ENCODE results near the gene KRTCAP2. TPM values are rescaled to one million over a fixed set of nuclear protein-coding genes. Genes with fewer than 3 reads are reported as not detected.

KRTCAP2 gene
- total and polyA plus RNA-seq, 8 donors, result 91.8 to 238 (median 108) TPM

DNA sequence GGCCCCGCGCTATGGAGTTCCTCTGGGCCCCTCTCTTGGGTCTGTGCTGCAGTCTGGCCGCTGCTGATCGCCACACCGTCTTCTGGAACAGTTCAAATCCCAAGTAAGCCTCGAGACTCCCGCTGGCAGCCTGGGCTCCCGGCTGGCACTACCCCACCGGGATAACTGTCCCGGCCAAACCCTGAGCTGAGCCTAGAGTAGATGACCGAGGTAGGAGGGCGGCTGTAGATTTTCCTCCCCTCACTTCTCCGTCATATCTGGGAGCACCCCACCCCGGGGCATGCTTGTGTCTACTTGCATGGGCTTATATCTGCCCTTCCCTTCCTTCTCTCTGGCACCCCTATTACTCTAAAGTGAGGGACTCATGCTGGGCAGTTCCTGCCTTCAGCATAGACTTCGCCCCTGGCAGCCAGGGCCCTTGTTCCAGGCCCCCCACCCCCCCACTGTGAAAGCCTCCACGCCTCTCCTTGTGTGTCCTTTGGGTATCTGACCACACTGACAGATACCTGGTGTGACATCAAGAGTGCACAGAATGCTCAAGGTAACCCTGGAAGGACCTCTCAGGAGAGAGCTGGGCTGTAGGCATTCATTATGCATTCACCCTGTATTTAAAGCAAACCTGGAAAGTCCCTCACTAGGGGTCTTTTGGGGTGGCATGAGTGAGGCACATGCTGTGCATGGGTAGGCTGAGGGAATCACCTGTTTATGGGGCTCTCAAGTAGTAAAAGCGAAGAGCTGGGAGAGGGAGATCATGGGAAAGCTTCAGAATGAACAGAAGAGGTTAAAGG, 44.9 kb downstream of the KRTCAP2 start:
- intact Hi-C loops (cut with DNase I), result no loop called here
- WGBS, 2 donors, result 1 to 3% methylated on average over 17 of the region's 17 CpGs
- TF ChIP-seq, protein P1, sequence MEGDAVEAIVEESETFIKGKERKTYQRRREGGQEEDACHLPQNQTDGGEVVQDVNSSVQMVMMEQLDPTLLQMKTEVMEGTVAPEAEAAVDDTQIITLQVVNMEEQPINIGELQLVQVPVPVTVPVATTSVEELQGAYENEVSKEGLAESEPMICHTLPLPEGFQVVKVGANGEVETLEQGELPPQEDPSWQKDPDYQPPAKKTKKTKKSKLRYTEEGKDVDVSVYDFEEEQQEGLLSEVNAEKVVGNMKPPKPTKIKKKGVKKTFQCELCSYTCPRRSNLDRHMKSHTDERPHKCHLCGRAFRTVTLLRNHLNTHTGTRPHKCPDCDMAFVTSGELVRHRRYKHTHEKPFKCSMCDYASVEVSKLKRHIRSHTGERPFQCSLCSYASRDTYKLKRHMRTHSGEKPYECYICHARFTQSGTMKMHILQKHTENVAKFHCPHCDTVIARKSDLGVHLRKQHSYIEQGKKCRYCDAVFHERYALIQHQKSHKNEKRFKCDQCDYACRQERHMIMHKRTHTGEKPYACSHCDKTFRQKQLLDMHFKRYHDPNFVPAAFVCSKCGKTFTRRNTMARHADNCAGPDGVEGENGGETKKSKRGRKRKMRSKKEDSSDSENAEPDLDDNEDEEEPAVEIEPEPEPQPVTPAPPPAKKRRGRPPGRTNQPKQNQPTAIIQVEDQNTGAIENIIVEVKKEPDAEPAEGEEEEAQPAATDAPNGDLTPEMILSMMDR (IDR thresholded peaks at IDR 0.05), result no peak
- H3K4me3 ChIP-seq, result peak overlapping the region; percentile 70 to 93 (median 81)
- H3K27ac ChIP-seq, result peak overlapping the region; percentile 79 to 95 (median 94)
- H3K9me3 ChIP-seq, result no peaks in the 10 kb centered on the region
- no peak for FAIRE-seq
- H3K36me3 ChIP-seq, result peaks cover 0 to 17% (median 12%) of the 10 kb centered on the region in 3 donors
- peak in 1 of 6 donors; percentile 31 for DNase-seq
- ATAC-seq, result no peak
- peaks cover 9 to 21% (median 14%) of the 10 kb centered on the region in 3 donors for H3K4me1 ChIP-seq
- no peaks in the 10 kb centered on the region for H3K27me3 ChIP-seq

DNA sequence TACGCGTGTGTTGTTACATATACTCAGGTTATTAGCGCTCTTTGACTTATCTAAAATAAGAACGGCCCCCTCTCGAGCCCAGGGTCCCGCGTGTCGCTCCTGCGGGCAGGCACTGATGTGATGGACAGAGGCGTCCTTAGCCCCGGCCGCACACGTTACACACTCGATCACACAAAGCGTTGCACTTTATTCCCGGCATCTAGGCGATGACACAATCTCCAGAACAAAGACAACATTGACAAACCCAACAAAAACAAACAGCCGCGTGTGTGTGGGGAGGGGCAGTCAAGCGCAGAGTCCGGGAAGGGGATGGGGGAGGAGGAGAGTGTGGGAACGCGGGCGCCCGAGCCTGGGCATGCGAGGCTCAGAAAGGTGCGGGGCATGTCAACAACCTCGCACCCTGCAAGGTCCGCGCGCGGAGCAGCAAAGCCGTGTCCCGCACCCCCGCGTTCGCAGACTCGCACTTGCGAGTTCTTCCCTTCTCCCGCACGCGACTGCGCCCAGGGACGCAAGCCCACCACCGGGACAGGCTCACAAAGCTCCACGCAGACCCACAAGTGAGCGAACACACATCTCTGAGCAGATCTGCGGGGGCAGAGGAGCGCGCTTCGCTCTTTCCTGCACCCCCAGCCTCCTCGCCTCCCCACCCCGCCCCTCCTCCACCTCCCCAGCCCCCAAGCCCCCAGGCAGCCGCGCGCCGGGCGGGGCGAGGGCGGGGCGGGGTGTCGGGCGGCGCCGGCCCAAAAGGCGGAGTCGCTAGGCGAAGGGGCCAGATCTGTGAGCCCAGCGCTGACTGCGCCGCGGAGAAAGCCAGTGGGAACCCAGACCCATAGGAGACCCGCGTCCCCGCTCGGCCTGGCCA, 45.8 kb downstream of the KRTCAP2 start, which contains the start of gene EFNA1:
EFNA1 (plus strand) TSS at position 772 of the 862 bp plus-strand sequence. CDS start 102 bp downstream, outside the sequence.
- peaks cover 7 to 17% (median 14%) of the 10 kb centered on the region in 3 donors for H3K4me1 ChIP-seq
- peak within 1 kb of the TSS; percentile 70 to 93 (median 81) for H3K4me3 ChIP-seq
- TF ChIP-seq, protein P1 (IDR thresholded peaks at IDR 0.05), result no peak
- peaks cover 0 to 11% (median 9%) of the 10 kb centered on the region in 3 donors for H3K36me3 ChIP-seq
- intact Hi-C loops (cut with DNase I), result no loop called here
- ATAC-seq (peak; percentile 54 to 68 (median 64)), DNase-seq (peak; percentile 80 to 89 (median 86)), FAIRE-seq (no peak)
- no peaks in the 10 kb centered on the region for H3K27me3 ChIP-seq
- peak within 1 kb of the TSS; percentile 79 to 95 (median 94) for H3K27ac ChIP-seq
- H3K9me3 ChIP-seq, result no peaks in the 10 kb centered on the region
- WGBS, 2 donors, result 0 to 1% methylated on average over 73 to 76 of the region's 76 CpGs

GRCh38 chr1:155126556-155127104, 46.5 kb downstream of the KRTCAP2 start:
- H3K27ac ChIP-seq, result peak overlapping the region; percentile 79 to 95 (median 94)
- H3K27me3 ChIP-seq, result no peaks in the 10 kb centered on the region
- WGBS, 2 donors, result 5% methylated on average over 31 to 32 of the region's 32 CpGs
- peak overlapping the region in 3 of 4 donors; percentile 73 to 93 (median 89) for H3K4me3 ChIP-seq
- peak; percentile 3 to 16 (median 8) for ATAC-seq
- H3K9me3 ChIP-seq, result no peaks in the 10 kb centered on the region
- peak; percentile 62 to 77 (median 66) for DNase-seq
- peaks cover 0 to 4% (median 2%) of the 10 kb centered on the region in 3 donors for H3K36me3 ChIP-seq
- peaks cover 7 to 10% (median 7%) of the 10 kb centered on the region in 3 donors for H3K4me1 ChIP-seq
- no peak for FAIRE-seq
- TF ChIP-seq, protein P1 (IDR thresholded peaks at IDR 0.05), result no peak
- intact Hi-C loops (cut with DNase I), result no loop called here

DNA sequence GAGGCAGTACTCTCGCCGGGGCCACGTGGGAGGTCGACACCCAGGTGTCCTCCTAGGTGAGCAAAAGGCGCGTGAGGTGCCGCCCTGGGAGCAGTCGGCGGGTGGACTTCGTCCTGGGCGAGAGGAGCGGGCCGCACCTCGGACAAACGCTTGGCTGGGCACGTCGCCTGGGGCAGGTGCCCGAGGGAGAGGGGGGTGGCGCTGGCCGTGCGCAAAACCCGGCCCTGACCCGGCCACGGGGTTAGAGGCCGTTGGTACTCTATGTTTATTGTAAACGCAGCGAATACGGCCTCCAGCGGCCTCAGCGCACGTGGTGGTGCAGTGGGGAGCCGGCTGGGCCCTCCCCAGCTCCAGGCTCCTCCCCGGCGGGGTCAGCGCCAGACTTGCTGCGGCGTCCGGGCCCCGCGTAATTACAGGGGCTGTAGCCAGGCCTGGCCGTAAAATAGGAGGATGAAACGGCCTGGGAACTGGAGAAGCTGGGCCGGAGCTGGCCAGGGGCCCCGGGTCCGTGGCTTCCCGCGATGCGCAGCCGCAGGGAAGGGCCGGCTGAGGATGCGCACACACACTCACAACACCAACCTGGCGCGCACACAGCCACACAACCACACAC, 47.1 kb downstream of the KRTCAP2 start:
- DNase-seq (peak; percentile 70 to 83 (median 74)), ATAC-seq (peak; percentile 10 to 39 (median 24)), FAIRE-seq (no peak)
- TF ChIP-seq, protein P1 (IDR thresholded peaks at IDR 0.05), result no peak
- Histone ChIP-seq H3K27ac (peak overlapping the region; percentile 79 to 95 (median 94)), H3K4me3 (peak overlapping the region in 3 of 4 donors; percentile 73 to 93 (median 89)), H3K36me3 (no peaks in the 10 kb centered on the region), H3K9me3 (no peaks in the 10 kb centered on the region), H3K27me3 (no peaks in the 10 kb centered on the region), H3K4me1 (peaks cover 2 to 6% (median 5%) of the 10 kb centered on the region in 3 donors)
- 22 to 25% methylated on average over 52 to 53 of the region's 53 CpGs for WGBS, 2 donors
- intact Hi-C loops (cut with DNase I), result no loop called here
